Gastroesophageal sphincter (tissue), 4 donors: ENCODE data around the gene C1orf122. TPM values are rescaled to one million over a fixed set of nuclear protein-coding genes. Genes with fewer than 3 reads are reported as not detected.

Source experiments
- ATAC-seq: fragments of 150-250 bp; one replicate; pipeline ENCODE4 v1.9.1; 2016; ENCODE audit warnings: mild to moderate bottlenecking, moderate library complexity
- H3K27ac ChIP-seq, 4 donors: fragments of 200-600 bp; sonication (generic) in 3 of 4; 1 replicate in 3 of 4; 2 replicates in 1 of 4; pipeline ENCODE4 v1.5.1; 2016 to 2019
- H3K27me3 ChIP-seq: fragments of 200-600 bp; sonication (generic); one replicate; pipeline ENCODE4 v1.5.1; 2019
- H3K36me3 ChIP-seq, 2 donors: fragments of 200-600 bp; sonication (generic); one replicate each; pipeline ENCODE4 v1.5.1; 2019; ENCODE audit warnings: control low read depth in 1 of 2
- H3K4me1 ChIP-seq, 3 donors: fragments of 200-600 bp; sonication (generic); 1 replicate in 2 of 3; 2 replicates in 1 of 3; pipeline ENCODE4 v1.5.1; 2016 to 2019; ENCODE audit warnings: control low read depth in 2 of 3
- H3K4me3 ChIP-seq, 2 donors: fragments of 200-600 bp; sonication (generic); one replicate each; pipeline ENCODE4 v1.5.1; 2019; ENCODE audit warnings: mild to moderate bottlenecking in 1 of 2, moderate library complexity in 1 of 2
- H3K9me3 ChIP-seq, 3 donors: fragments of 200-600 bp; sonication (generic); one replicate each; pipeline ENCODE4 v1.5.1; 2017 to 2019; ENCODE audit warnings: control low read depth in 2 of 3
- CTCF ChIP-seq, 4 experiments: fragments of 200-600 bp in 2 of 4; fragments of 450-650 bp in 2 of 4; sonication (generic) in 1 of 4; IDR thresholded peaks; one replicate each; pipeline ENCODE4 v1.5.1; 2017 to 2019; ENCODE audit warnings: antibody characterized with exemption in 4 of 4, mild to moderate bottlenecking in 2 of 4, moderate library complexity in 2 of 4
- EP300 ChIP-seq: sonication (generic); formaldehyde crosslinking; IDR thresholded peaks from one replicate; pipeline ENCODE4 v1.6.1; 2017; ENCODE audit warnings: antibody characterized with exemption, mild to moderate bottlenecking
- POLR2A ChIP-seq, 2 donors: fragments of 450-650 bp; IDR thresholded peaks; one replicate each; pipeline ENCODE4 v1.6.1; 2017; ENCODE audit warnings: antibody characterized with exemption in 2 of 2, mild to moderate bottlenecking in 2 of 2, moderate library complexity in 1 of 2
- POLR2AphosphoS5 ChIP-seq: sonication (generic); formaldehyde crosslinking; IDR thresholded peaks from one replicate; pipeline ENCODE4 v1.6.1; 2017; ENCODE audit warnings: antibody characterized with exemption
- WGBS, 2 donors: methylation state at CpG; one replicate each; pipeline ENCODE4 v1.1.5; 2018; ENCODE audit warnings: low coverage in 1 of 2; 5-methylcytosine and 5-hydroxymethylcytosine counted together
- total RNA-seq, 4 donors: library from RNA; depleted of rRNA; stranded (reverse); fragments of >200 nt; gene quantifications; one replicate each; pipeline ENCODE4 v1.1.0, GENCODE V29; 2016

Gene C1orf122
- total RNA-seq, 4 donors from 2014 or later, result 53.7 to 73.0 (median 62.5) TPM

- 91% methylated on average over 1 of the region's 3 CpGs; no CpG with 5 or more reads in 1 of the 2 donors for WGBS, 2 donors
- H3K36me3 ChIP-seq, result peaks cover 0 to 46% of the 10 kb centered on the region in 2 donors
- TF ChIP-seq CTCF (IDR thresholded peaks at IDR 0.05) (no peak), POLR2AphosphoS5 (no peak), EP300 (no peak), POLR2A (IDR thresholded peaks at IDR 0.05) (no peak)
- no peaks in the 10 kb centered on the region for H3K27me3 ChIP-seq
- H3K9me3 ChIP-seq, result no peaks in the 10 kb centered on the region
- peaks cover 0 to 13% (median 0%) of the 10 kb centered on the region in 3 donors for H3K4me1 ChIP-seq
- ATAC-seq, result no peak
- H3K27ac ChIP-seq, result no peak overlapping the region
- H3K4me3 ChIP-seq, result no peak overlapping the region
Measured at GRCh38 chr1:37841652-37842051, 34.1 kb downstream of the C1orf122 start.

- no peaks in the 10 kb centered on the region for H3K9me3 ChIP-seq
- H3K27ac ChIP-seq, result no peak overlapping the region
- TF ChIP-seq POLR2AphosphoS5 (no peak), EP300 (no peak), POLR2A (IDR thresholded peaks at IDR 0.05) (no peak), CTCF (IDR thresholded peaks at IDR 0.05) (no peak)
- no peak for ATAC-seq
- no peak overlapping the region for H3K4me3 ChIP-seq
- peaks cover 0 to 37% of the 10 kb centered on the region in 2 donors for H3K36me3 ChIP-seq
- H3K4me1 ChIP-seq, result peaks cover 0 to 34% (median 0%) of the 10 kb centered on the region in 3 donors
- no peaks in the 10 kb centered on the region for H3K27me3 ChIP-seq
Measured at GRCh38 chr1:37844536-37844935, 36.9 kb downstream of the C1orf122 start.

GRCh38 chr1:37845049-37845646, 37.6 kb downstream of the C1orf122 start:
- Histone ChIP-seq H3K9me3 (no peaks in the 10 kb centered on the region), H3K36me3 (peaks cover 0 to 33% of the 10 kb centered on the region in 2 donors), H3K4me1 (peaks cover 0 to 40% (median 0%) of the 10 kb centered on the region in 3 donors), H3K27ac (no peak overlapping the region), H3K4me3 (no peak overlapping the region), H3K27me3 (no peaks in the 10 kb centered on the region)
- no peak for ATAC-seq
- WGBS, 2 donors, result 80 to 89% methylated on average over 5 of the region's 5 CpGs
- TF ChIP-seq POLR2AphosphoS5 (no peak), CTCF (IDR thresholded peaks at IDR 0.05) (no peak), EP300 (no peak), POLR2A (IDR thresholded peaks at IDR 0.05) (no peak)

- Histone ChIP-seq H3K27me3 (no peaks in the 10 kb centered on the region), H3K36me3 (peaks cover 0 to 29% of the 10 kb centered on the region in 2 donors), H3K9me3 (no peaks in the 10 kb centered on the region), H3K27ac (no peak overlapping the region), H3K4me3 (no peak overlapping the region), H3K4me1 (peaks cover 0 to 43% (median 1%) of the 10 kb centered on the region in 3 donors)
- TF ChIP-seq POLR2AphosphoS5 (no peak), POLR2A (IDR thresholded peaks at IDR 0.05) (no peak), EP300 (no peak), CTCF (IDR thresholded peaks at IDR 0.05) (no peak)
- 67 to 74% methylated on average over 1 to 3 of the region's 3 CpGs for WGBS, 2 donors
- no peak for ATAC-seq
Measured at GRCh38 chr1:37845786-37846185, 38.2 kb downstream of the C1orf122 start.

GRCh38 chr1:37846647-37847339, 39.2 kb downstream of the C1orf122 start:
- Histone ChIP-seq H3K9me3 (no peaks in the 10 kb centered on the region), H3K27me3 (no peaks in the 10 kb centered on the region), H3K36me3 (peaks cover 0 to 24% of the 10 kb centered on the region in 2 donors), H3K4me3 (no peak overlapping the region), H3K27ac (no peak overlapping the region), H3K4me1 (peaks cover 0 to 48% (median 6%) of the 10 kb centered on the region in 3 donors)
- TF ChIP-seq POLR2AphosphoS5 (no peak), EP300 (no peak), CTCF (IDR thresholded peaks at IDR 0.05) (no peak), POLR2A (IDR thresholded peaks at IDR 0.05) (no peak)
- 73 to 89% methylated on average over 4 of the region's 4 CpGs for WGBS, 2 donors
- no peak for ATAC-seq
